Stimulated activated effector memory CD8-positive, alpha-beta T cell treated with anti-CD3 and anti-CD28 coated beads, Interleukin-12 subunit alpha, Interleukin-12 subunit beta, amount 100 ng/mL, for 72 hours (primary cell): ENCODE data around the gene SETBP1.

ENCODE experiments used
- ATAC-seq: fragments of 150-1000 bp; cut with Tn5 transposase; 2 replicates; pipeline ENCODE4 v1.10.0; 2021
- DNase-seq, 2 donors: peaks; one replicate each; pipeline ENCODE4 v3.0.0; 2021 to 2022; ENCODE audit warnings: low spot score in 2 of 2
- H3K27ac Mint-ChIP-seq: one replicate; pipeline ENCODE4 v1.8.0; 2022; ENCODE audit warnings: mild to moderate bottlenecking, mixed read lengths
- H3K36me3 Mint-ChIP-seq: one replicate; pipeline ENCODE4 v1.8.0; 2022; ENCODE audit warnings: mild to moderate bottlenecking, mixed read lengths
- H3K4me1 Mint-ChIP-seq: one replicate; pipeline ENCODE4 v1.8.0; 2022; ENCODE audit warnings: mixed read lengths
- H3K4me3 Mint-ChIP-seq: one replicate; pipeline ENCODE4 v1.8.0; 2022; ENCODE audit warnings: mild to moderate bottlenecking, mixed read lengths
- H3K9me3 Mint-ChIP-seq: one replicate; pipeline ENCODE4 v1.8.0; 2022; ENCODE audit warnings: mixed read lengths

Gene SETBP1

DNA sequence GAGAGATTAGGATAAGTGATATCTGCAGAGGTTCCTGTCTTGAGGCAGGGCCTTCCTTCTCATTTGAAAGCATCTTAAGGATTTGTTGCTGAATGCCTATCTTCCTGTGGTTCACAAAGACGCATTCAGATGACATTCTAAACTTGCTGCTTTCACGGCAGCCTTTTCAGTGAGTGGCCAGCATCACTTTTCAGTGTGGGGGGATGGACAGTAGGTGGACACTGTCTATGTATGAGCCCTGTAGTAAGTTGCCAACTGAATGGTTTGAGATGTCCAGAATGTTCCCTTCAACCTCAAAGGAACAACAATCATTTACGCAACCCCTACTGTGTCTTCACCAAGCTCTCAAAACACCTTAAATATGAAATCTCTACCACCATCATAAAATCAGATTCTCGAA, 46.6 kb downstream of the SETBP1 start:
- ATAC-seq (no peak), DNase-seq (no peak)
- H3K4me3 Mint-ChIP-seq, result peak overlapping the region; percentile 65
- H3K9me3 Mint-ChIP-seq, result no peaks in the 10 kb centered on the region
- H3K27ac Mint-ChIP-seq, result peak overlapping the region; percentile 87
- peaks cover 42% of the 10 kb centered on the region for H3K36me3 Mint-ChIP-seq
- peaks cover 95% of the 10 kb centered on the region for H3K4me1 Mint-ChIP-seq

- H3K4me3 Mint-ChIP-seq, result peak overlapping the region; percentile 27
- H3K27ac Mint-ChIP-seq, result peak overlapping the region; percentile 74
- H3K9me3 Mint-ChIP-seq, result no peaks in the 10 kb centered on the region
- peaks cover 95% of the 10 kb centered on the region for H3K4me1 Mint-ChIP-seq
- H3K36me3 Mint-ChIP-seq, result peaks cover 44% of the 10 kb centered on the region
- DNase-seq (peak; percentile 42 to 77), ATAC-seq (peak; percentile 89)
Measured at GRCh38 chr18:44729631-44730101, 49.0 kb downstream of the SETBP1 start.

DNA sequence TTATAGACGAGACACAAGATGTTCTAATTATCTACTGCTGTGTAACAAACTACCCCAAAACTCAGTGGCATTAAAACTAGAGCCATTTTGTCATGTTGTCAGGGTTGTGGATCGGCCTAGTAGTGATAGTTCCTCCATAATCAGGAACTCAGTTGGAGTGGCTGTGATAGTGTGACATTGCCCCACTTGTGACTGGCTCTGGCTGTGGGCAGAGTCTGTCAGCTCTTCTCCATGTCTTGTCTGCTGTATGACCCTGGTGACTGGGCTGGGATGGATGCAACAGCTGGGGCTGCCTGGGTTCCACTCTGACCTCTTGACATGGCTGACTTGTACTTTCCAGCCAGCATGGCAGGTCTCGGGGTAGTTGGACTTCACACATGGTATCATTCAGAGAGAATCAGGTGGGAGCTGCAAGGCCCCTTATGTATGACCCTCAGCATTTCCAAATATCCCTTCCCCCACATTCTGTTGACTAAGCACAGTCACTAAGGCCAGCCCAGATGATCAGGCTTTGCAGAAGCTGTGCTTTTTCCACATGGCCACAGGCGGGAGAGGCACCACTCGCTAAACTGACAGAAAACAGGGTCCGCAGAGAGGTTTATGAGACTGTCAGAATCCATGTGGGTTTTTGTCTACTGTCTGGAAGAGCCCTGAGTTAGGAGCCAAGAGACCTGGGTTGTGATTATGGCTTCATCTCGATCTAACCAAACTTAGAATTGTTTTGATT, 50.3 kb downstream of the SETBP1 start:
- peaks cover 34% of the 10 kb centered on the region for H3K36me3 Mint-ChIP-seq
- DNase-seq, result no peak
- peaks cover 87% of the 10 kb centered on the region for H3K4me1 Mint-ChIP-seq
- peak overlapping the region; percentile 74 for H3K27ac Mint-ChIP-seq
- no peaks in the 10 kb centered on the region for H3K9me3 Mint-ChIP-seq
- H3K4me3 Mint-ChIP-seq, result peak overlapping the region; percentile 27
- no peak for ATAC-seq

DNA sequence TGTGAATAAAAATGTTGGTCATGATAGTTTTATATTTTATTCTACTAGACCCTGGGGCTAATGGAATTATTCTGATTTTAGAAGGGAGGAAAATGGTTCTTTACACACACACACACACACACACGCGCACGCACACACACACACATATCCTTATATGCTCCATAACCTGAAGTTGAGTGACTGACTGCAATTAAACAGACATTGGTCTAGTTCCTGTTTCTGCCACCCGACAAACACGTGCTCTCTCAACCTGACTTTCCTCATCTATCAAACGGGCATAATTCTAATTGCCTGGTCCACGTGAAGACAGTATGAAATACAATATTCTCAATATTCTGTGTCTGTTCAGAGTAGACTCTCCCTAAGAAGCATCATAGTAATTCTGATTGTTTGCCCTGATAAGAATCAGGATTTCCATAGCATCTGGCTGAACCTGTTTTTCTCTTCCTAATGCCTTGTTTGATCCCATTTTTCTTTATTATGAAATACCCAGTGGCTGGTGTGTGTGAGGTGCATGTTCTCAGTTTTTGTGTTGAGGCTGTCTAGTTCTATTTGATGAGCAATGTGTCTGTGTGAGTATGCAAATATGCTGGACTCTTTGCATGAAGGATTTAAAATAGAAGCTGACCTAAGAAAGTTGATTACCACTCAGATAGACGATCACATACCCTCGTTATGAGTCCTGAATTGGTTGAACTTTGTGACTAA, 51.0 kb downstream of the SETBP1 start:
- H3K4me1 Mint-ChIP-seq, result peaks cover 82% of the 10 kb centered on the region
- H3K4me3 Mint-ChIP-seq, result peak overlapping the region; percentile 12
- DNase-seq, result no peak
- peaks cover 28% of the 10 kb centered on the region for H3K36me3 Mint-ChIP-seq
- ATAC-seq, result peak; percentile 23
- H3K27ac Mint-ChIP-seq, result peak overlapping the region; percentile 74
- H3K9me3 Mint-ChIP-seq, result no peaks in the 10 kb centered on the region

DNA sequence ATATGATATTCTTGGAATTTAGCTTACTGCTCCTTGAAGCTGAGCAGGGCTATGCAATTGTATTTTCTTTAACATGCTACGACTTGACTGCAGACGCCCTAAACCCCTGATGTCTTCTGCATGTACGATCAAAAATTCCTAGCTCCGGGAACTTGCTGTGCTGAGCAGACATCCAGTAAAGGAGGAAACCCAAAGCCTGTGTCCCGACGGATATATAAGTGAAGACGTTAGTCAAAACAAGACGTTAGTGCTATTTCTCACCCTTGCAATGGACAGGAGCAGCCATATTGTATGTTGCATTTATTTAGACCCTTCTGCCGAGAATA, 51.5 kb downstream of the SETBP1 start:
- Mint-ChIP-seq H3K4me1 (peaks cover 81% of the 10 kb centered on the region), H3K36me3 (peaks cover 28% of the 10 kb centered on the region), H3K27ac (peak overlapping the region; percentile 74), H3K9me3 (no peaks in the 10 kb centered on the region), H3K4me3 (peak overlapping the region; percentile 12)
- no peak for ATAC-seq
- no peak for DNase-seq

DNA sequence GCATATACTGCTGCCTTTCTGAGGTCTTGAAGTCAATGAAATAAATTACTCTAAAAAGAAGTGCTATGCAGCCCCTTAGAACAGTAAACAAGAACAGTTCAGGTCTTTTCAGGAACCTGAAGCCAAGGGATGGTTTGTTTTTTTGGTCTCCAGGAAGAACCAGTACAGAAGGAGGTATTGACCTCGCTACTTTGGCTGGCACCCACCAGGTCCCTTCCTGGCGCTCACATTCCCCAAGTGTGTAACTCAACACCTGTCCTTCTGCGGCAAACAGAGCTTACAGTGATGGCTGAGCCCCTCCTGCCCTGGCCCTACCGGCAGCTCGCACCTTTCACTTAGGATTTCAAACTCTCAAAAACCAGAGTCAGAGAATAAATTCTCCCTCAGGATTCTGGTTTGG, 51.9 kb downstream of the SETBP1 start:
- no peak overlapping the region for H3K4me3 Mint-ChIP-seq
- no peaks in the 10 kb centered on the region for H3K9me3 Mint-ChIP-seq
- no peak for ATAC-seq
- H3K27ac Mint-ChIP-seq, result peak overlapping the region; percentile 74
- H3K4me1 Mint-ChIP-seq, result peaks cover 77% of the 10 kb centered on the region
- DNase-seq, result no peak
- H3K36me3 Mint-ChIP-seq, result peaks cover 28% of the 10 kb centered on the region

GRCh38 chr18:44733069-44733753, 52.5 kb downstream of the SETBP1 start:
- peaks cover 28% of the 10 kb centered on the region for H3K36me3 Mint-ChIP-seq
- peak; percentile 37 for ATAC-seq
- peak overlapping the region; percentile 31 for H3K4me3 Mint-ChIP-seq
- no peaks in the 10 kb centered on the region for H3K9me3 Mint-ChIP-seq
- no peak for DNase-seq
- H3K27ac Mint-ChIP-seq, result peak overlapping the region; percentile 69
- H3K4me1 Mint-ChIP-seq, result peaks cover 71% of the 10 kb centered on the region

DNA sequence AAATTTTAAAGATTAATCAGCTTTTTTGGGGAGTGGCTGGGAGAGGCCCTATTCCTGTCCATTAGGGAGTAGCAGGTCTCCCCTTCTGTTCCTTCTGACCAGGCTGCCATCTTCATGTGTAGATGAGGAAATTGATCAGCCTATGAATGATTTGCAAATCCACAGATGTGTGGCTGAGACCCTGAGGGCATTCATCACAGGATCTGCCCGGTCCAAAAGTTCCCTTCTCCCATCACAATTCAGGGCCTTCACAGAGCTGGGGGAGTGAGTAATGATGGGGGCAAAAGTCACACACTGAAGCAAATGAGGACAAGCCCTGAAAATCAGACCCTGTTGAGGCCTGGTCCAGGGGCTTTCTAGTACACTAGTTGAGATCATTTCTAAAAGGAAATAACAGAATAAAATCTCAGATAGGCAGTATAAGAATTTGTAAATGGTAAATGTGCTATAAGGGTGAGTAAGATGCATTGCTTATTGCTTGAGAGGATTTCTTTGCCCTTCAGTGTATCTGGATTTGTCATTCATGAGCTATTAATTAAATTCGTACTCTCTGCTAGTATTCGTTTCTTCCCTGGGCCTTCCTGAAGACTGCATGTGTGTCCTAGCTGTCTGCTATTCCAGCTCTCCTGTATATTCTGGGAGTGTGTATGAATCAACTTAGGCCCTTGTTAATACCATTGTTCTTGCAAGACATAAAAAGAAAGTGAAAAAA, 53.2 kb downstream of the SETBP1 start:
- ATAC-seq, result no peak
- DNase-seq, result no peak
- no peaks in the 10 kb centered on the region for H3K9me3 Mint-ChIP-seq
- peaks cover 64% of the 10 kb centered on the region for H3K4me1 Mint-ChIP-seq
- H3K4me3 Mint-ChIP-seq, result peak overlapping the region; percentile 31
- peak overlapping the region; percentile 69 for H3K27ac Mint-ChIP-seq
- H3K36me3 Mint-ChIP-seq, result peaks cover 28% of the 10 kb centered on the region

- DNase-seq, result no peak
- no peaks in the 10 kb centered on the region for H3K9me3 Mint-ChIP-seq
- ATAC-seq, result no peak
- no peak overlapping the region for H3K27ac Mint-ChIP-seq
- H3K36me3 Mint-ChIP-seq, result peaks cover 25% of the 10 kb centered on the region
- no peak overlapping the region for H3K4me3 Mint-ChIP-seq
- peaks cover 52% of the 10 kb centered on the region for H3K4me1 Mint-ChIP-seq
Measured at GRCh38 chr18:44735096-44735495, 54.4 kb downstream of the SETBP1 start.

DNA sequence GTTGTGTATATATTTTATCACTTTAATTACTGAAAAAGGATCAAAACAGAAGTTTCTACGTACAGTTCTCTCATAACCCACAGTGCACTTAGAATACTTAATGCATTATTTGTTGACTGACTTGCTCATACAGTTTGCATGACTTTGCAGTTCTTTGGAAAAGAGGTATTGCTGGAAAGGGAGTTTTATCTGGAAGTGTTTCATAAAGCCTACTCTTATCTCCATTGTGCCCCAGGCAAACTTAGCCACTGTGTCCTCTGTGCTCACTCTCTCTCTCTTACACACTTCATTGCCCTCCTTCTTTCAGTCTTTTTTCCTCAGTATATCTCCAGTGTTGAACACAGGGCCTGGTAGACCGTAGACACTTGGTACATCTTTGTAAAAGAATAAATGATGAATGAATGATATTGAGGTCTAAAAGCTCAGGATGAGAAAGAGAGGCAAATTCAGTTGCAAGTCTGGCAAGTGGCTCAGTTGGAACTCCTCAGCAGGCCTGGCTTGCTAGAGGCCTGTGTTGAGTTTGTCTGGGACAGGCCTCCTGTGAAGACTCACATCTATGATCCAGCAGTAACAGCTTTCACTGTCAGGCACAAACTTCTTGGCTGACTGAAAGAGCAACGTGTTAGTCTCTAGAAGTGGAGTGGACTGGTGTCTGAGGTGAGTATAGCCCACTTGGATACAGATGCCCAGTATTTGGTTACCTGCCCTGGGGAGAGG, 56.1 kb downstream of the SETBP1 start:
- no peaks in the 10 kb centered on the region for H3K9me3 Mint-ChIP-seq
- DNase-seq, result no peak
- no peak for ATAC-seq
- peaks cover 35% of the 10 kb centered on the region for H3K4me1 Mint-ChIP-seq
- H3K36me3 Mint-ChIP-seq, result peaks cover 22% of the 10 kb centered on the region
- H3K27ac Mint-ChIP-seq, result no peak overlapping the region
- H3K4me3 Mint-ChIP-seq, result no peak overlapping the region

- ATAC-seq (no peak), DNase-seq (no peak)
- Mint-ChIP-seq H3K4me1 (peaks cover 27% of the 10 kb centered on the region), H3K4me3 (no peak overlapping the region), H3K27ac (no peak overlapping the region), H3K9me3 (no peaks in the 10 kb centered on the region), H3K36me3 (peaks cover 14% of the 10 kb centered on the region)
Measured at GRCh38 chr18:44737623-44738022, 56.9 kb downstream of the SETBP1 start.

DNA sequence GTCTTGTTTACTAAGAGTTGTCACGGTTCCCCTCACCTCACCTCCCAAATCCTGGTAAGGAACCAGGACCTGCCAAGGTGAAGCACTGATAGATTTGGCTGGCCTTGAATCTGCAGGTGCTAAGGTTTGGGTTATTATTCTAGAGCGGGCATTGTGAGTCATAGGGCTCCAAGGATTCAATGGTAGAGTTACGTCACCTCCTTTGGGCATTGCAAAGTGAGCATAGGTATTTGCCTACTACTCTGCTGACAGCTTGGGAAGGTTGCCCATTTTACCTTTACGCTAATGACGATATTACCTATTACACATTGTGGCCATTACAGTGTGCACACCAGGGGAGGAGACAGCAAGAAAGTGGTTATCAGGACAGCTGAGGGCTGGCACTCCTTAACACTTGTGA, 59.3 kb downstream of the SETBP1 start:
- H3K36me3 Mint-ChIP-seq, result peaks cover 9% of the 10 kb centered on the region
- DNase-seq (no peak), ATAC-seq (no peak)
- H3K9me3 Mint-ChIP-seq, result no peaks in the 10 kb centered on the region
- H3K4me3 Mint-ChIP-seq, result no peak overlapping the region
- peaks cover 6% of the 10 kb centered on the region for H3K4me1 Mint-ChIP-seq
- H3K27ac Mint-ChIP-seq, result no peak overlapping the region

DNA sequence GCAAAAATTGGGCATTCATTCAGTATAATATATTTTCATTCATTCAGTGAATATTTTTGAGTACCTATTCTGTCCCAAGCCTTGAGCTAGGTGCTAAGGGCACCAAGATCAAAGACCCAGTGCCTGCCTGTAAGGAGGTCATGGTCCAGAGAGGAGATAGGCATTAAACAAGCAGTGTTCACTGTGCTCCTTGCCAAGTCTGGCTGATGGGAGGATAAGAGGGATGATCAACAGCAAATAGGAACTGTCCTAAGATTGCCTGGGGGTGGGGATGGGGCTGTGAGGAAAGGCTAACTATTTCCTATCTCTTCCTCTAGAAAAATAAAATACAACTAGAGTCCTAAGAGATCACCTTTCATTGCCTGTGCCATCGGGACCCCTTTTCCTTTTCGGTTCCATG, 60.4 kb downstream of the SETBP1 start:
- Mint-ChIP-seq H3K36me3 (peaks cover 9% of the 10 kb centered on the region), H3K9me3 (no peaks in the 10 kb centered on the region), H3K4me3 (no peak overlapping the region), H3K4me1 (peaks cover 14% of the 10 kb centered on the region), H3K27ac (no peak overlapping the region)
- no peak for ATAC-seq
- no peak for DNase-seq

DNA sequence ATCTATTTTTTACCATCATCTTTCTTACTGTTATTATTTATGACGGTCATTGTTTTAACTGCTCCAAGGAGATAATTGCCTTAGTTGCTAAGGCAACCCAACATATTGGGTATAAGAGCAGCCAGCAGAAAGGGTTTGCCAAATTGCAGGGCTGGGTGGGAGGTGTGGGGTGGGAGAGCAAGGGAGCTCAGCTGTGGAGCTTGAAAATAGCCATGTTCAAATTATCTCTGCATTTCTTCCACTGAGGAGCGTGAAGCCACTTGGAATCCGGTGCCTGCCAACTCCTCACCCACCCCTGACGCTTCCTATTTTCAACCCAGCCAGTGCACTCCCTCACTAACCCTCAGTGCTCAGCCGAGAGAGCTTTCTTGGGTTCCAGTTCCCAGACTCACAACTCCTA, 60.8 kb downstream of the SETBP1 start:
- H3K27ac Mint-ChIP-seq, result peak overlapping the region; percentile 35
- H3K4me1 Mint-ChIP-seq, result peaks cover 17% of the 10 kb centered on the region
- no peaks in the 10 kb centered on the region for H3K9me3 Mint-ChIP-seq
- H3K4me3 Mint-ChIP-seq, result no peak overlapping the region
- DNase-seq (no peak), ATAC-seq (no peak)
- peaks cover 9% of the 10 kb centered on the region for H3K36me3 Mint-ChIP-seq

GRCh38 chr18:44742126-44742525, 61.4 kb downstream of the SETBP1 start:
- Mint-ChIP-seq H3K4me1 (peaks cover 13% of the 10 kb centered on the region), H3K36me3 (peaks cover 9% of the 10 kb centered on the region), H3K4me3 (no peak overlapping the region), H3K27ac (peak overlapping the region; percentile 35), H3K9me3 (no peaks in the 10 kb centered on the region)
- DNase-seq (no peak), ATAC-seq (no peak)
